Spleen (tissue), 7 donors: Measurements from ENCODE around the gene FCGR3B.
"Not testable (repeated sequence)": the region's sequence is repeated elsewhere in the genome, so short reads cannot be mapped to it uniquely, and the experiment has no call there.

Source experiments
- CTCF ChIP-seq, 11 experiments: fragments of 200-600 bp in 7 of 11; fragments of 450-650 bp in 4 of 11; sonication (generic) in 4 of 11; IDR thresholded peaks in 8 of 11; conservative IDR thresholded peaks in 3 of 11; 1 replicate in 7 of 11; 2 replicates in 4 of 11; pipeline versions ENCODE4 v1.4.0 to v1.8.0; 2016 to 2021; ENCODE audit warnings: antibody characterized with exemption in 11 of 11, inconsistent platforms in 4 of 11, mild to moderate bottlenecking in 1 of 11
- POLR2A ChIP-seq, 3 donors: fragments of 450-650 bp; IDR thresholded peaks; one replicate each; pipeline ENCODE4 v1.5.1; 2017; ENCODE audit warnings: antibody characterized with exemption in 3 of 3, mild to moderate bottlenecking in 1 of 3
- donor health status: DM: no; HTN: no; CAD: no; lungs with moderate emphysema.
- donor health status: DM: no; HTN: no; CAD: no.
- donor health status: DM: no; HTN: no; CAD: no.

GRCh38 chr1:161611866-161612321, 19.1 kb downstream of the FCGR3B start:
- TF ChIP-seq CTCF (IDR thresholded peaks at IDR 0.05 in 8 of 11, conservative IDR thresholded peaks at IDR 0.05 in 3 of 11); POLR2A (IDR thresholded peaks at IDR 0.05): not testable (repeated sequence)
